CD4-positive, alpha-beta T cell (primary cell): ENCODE results near the gene MKLN1. TPM values are rescaled to one million over a fixed set of nuclear protein-coding genes. Genes with fewer than 3 reads are reported as not detected.
"Not testable (repeated sequence)": the region's sequence is repeated elsewhere in the genome, so short reads cannot be mapped to it uniquely, and the experiment has no call there.

Source experiments
- ATAC-seq: fragments of 200-7000 bp; cut with Tn5 transposase; one replicate; pipeline ENCODE4 v1.10.0; 2022; ENCODE audit warnings: mild to moderate bottlenecking; ENCODE audit not compliant: poor library complexity
- CTCF ChIA-PET: fragments of 350-600 bp; sonication (Branson Sonifier 250); formaldehyde crosslinking; loops from one replicate; lab custom pipeline; 2021; ENCODE audit warnings: antibody characterized with exemption, inconsistent platforms; lab: Charles Lee
- POLR2A ChIA-PET: fragments of 350-600 bp; sonication (Branson Sonifier 250); formaldehyde crosslinking; loops from one replicate; lab custom pipeline; 2021; ENCODE audit warnings: antibody characterized with exemption, inconsistent platforms; lab: Charles Lee
- DNase-seq, 14 experiments: peaks; one replicate each; pipeline ENCODE4 v3.0.0-alpha.2; 2013 to 2020; ENCODE audit warnings: mixed read lengths in 2 of 14
- H3K27ac ChIP-seq, 2 donors: one replicate each; pipeline versions ENCODE4 v1.5.1 to v1.7.0; 2013; ENCODE audit warnings: low read length in 2 of 2, low read depth in 1 of 2, mild to moderate bottlenecking in 1 of 2
- H3K27me3 ChIP-seq, 2 experiments: 1 replicate in 1 of 2; 2 replicates in 1 of 2; pipeline versions ENCODE4 v1.6.1 to v1.7.0; 2013; ENCODE audit warnings: low read length in 2 of 2, control low read depth in 1 of 2, mild to moderate bottlenecking in 1 of 2, moderate library complexity in 1 of 2; ENCODE audit not compliant: insufficient read depth in 2 of 2, control insufficient read depth in 1 of 2
- H3K36me3 ChIP-seq: one replicate; pipeline ENCODE4 v1.6.1; 2013; ENCODE audit warnings: low read length, control low read depth; ENCODE audit not compliant: insufficient read depth
- H3K4me1 ChIP-seq: one replicate; pipeline ENCODE4 v1.6.1; 2013; ENCODE audit warnings: low read length, control low read depth; ENCODE audit not compliant: insufficient read depth
- H3K4me3 ChIP-seq: one replicate; pipeline ENCODE4 v1.5.1; 2013; ENCODE audit warnings: mild to moderate bottlenecking, low read length, moderate library complexity
- H3K9me3 ChIP-seq, 2 experiments: 1 replicate in 1 of 2; 2 replicates in 1 of 2; pipeline versions ENCODE4 v1.6.1 to v1.7.0; 2013; ENCODE audit warnings: low read length in 2 of 2, mild to moderate bottlenecking in 2 of 2, control low read depth in 1 of 2, moderate library complexity in 1 of 2; ENCODE audit not compliant: control insufficient read depth in 1 of 2, insufficient read depth in 1 of 2
- H3K27ac Mint-ChIP-seq: one replicate; pipeline ENCODE4 v1.8.0; 2020; ENCODE audit warnings: mixed read lengths
- H3K27me3 Mint-ChIP-seq: one replicate; pipeline ENCODE4 v1.8.0; 2021; ENCODE audit warnings: mixed read lengths
- H3K36me3 Mint-ChIP-seq: one replicate; pipeline ENCODE4 v1.8.0; 2021; ENCODE audit warnings: low read depth, mixed read lengths
- H3K4me1 Mint-ChIP-seq: one replicate; pipeline ENCODE4 v1.8.0; 2021; ENCODE audit warnings: low read depth, mixed read lengths
- H3K4me3 Mint-ChIP-seq: one replicate; pipeline ENCODE4 v1.8.0; 2020; ENCODE audit warnings: mild to moderate bottlenecking, mixed read lengths
- H3K9me3 Mint-ChIP-seq: one replicate; pipeline ENCODE4 v1.8.0; 2020; ENCODE audit warnings: mixed read lengths
- intact Hi-C, 2 experiments: fragments of 100-400 bp; cut with DNase I in 1 of 2; cut with micrococcal nuclease in 1 of 2; formaldehyde crosslinking; loops; one replicate each; pipeline versions ENCODE4 v1.15.1 to v1.9.0; 2023 to 2025; cut with DNase I, micrococcal nuclease
- total RNA-seq, 174 experiments: library from RNA in 2 of 174; stranded (reverse) in 2 of 174; gene quantifications; one replicate each; pipeline ENCODE4 v1.2.3 and lab custom pipeline; 2021 to 2026
- TF ChIP-seq, protein P1 (sequence below): fragments of 200-600 bp; IDR thresholded peaks from one replicate; pipeline ENCODE4 v1.8.0; 2022; ENCODE audit warnings: antibody characterized with exemption, mild to moderate bottlenecking

MKLN1 gene
- total RNA-seq, 2 experiments from 2014 or later = 47.2 to 53.7 TPM

DNA sequence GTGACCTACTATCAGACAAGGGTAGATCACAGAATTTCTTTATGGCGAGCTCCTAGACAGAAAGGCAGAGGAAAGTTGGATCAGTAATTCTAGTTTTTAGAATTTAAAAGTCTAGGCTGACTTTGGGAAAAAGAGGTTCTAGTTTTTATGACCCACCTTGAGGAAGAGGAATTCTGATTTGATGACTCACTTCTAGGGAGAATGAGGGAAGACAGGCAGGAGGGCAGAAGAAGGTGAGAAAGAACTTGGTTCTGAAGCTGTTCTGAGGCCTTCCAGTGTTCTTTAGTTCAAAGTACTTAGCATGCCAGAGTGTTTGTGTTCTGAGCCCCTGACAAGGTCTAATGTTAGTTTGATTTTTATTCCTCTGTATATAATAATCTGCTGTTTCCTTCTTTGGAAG, 131.6 kb downstream of the MKLN1 start:
- Mint-ChIP-seq H3K4me3 (no peak overlapping the region), H3K4me1 (no peaks in the 10 kb centered on the region), H3K9me3 (no peaks in the 10 kb centered on the region), H3K36me3 (peaks cover 88% of the 10 kb centered on the region), H3K27ac (no peak overlapping the region), H3K27me3 (no peaks in the 10 kb centered on the region)
- no peak for DNase-seq
- TF ChIP-seq, protein P1, sequence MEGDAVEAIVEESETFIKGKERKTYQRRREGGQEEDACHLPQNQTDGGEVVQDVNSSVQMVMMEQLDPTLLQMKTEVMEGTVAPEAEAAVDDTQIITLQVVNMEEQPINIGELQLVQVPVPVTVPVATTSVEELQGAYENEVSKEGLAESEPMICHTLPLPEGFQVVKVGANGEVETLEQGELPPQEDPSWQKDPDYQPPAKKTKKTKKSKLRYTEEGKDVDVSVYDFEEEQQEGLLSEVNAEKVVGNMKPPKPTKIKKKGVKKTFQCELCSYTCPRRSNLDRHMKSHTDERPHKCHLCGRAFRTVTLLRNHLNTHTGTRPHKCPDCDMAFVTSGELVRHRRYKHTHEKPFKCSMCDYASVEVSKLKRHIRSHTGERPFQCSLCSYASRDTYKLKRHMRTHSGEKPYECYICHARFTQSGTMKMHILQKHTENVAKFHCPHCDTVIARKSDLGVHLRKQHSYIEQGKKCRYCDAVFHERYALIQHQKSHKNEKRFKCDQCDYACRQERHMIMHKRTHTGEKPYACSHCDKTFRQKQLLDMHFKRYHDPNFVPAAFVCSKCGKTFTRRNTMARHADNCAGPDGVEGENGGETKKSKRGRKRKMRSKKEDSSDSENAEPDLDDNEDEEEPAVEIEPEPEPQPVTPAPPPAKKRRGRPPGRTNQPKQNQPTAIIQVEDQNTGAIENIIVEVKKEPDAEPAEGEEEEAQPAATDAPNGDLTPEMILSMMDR = no peak
- ATAC-seq = no peak
- no peaks in the 10 kb centered on the region for H3K9me3 ChIP-seq
- intact Hi-C loops = no loop called here
- no peak overlapping the region for H3K27ac ChIP-seq
- peaks cover 24% of the 10 kb centered on the region for H3K36me3 ChIP-seq
- H3K27me3 ChIP-seq = no peaks in the 10 kb centered on the region
- ChIA-PET POLR2A (interaction anchor here (0.7 kb wide), 1 partner anchor 637 kb away, joined by 4 read pairs; no protein-coding TSS in a partner anchor), CTCF (interaction anchor here (0.9 kb wide), 1 partner anchor 20 kb away, joined by 3 read pairs; no protein-coding TSS in a partner anchor)
- H3K4me3 ChIP-seq = no peak overlapping the region
- no peaks in the 10 kb centered on the region for H3K4me1 ChIP-seq

DNA sequence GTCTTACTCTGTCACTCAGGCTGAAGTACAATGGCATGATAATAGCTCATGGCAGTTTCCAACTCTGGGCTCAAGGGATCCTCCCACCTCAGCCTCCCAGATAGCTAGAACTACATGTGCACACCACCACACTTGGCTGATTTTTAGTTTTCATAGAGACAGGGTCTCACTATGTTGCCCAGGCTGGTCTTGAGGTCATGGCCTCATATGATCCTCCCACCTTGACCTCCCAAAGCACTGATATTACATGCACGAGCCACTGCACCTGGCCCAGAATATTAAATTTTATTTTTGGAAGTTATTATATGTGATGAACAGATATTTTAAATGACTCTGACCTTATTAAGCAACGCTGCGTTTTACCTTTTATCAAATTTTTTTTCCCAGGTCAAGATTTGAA, 134.4 kb downstream of the MKLN1 start:
- Mint-ChIP-seq H3K36me3 (peaks cover 92% of the 10 kb centered on the region), H3K27me3 (no peaks in the 10 kb centered on the region), H3K9me3 (no peaks in the 10 kb centered on the region), H3K4me3 (no peak overlapping the region), H3K27ac (no peak overlapping the region), H3K4me1 (no peaks in the 10 kb centered on the region)
- TF ChIP-seq, protein P1 = no peak
- ATAC-seq (no peak), DNase-seq (no peak)
- POLR2A ChIA-PET = no interaction called here
- no peaks in the 10 kb centered on the region for H3K4me1 ChIP-seq
- H3K27me3 ChIP-seq = no peaks in the 10 kb centered on the region
- H3K36me3 ChIP-seq = peaks cover 43% of the 10 kb centered on the region
- H3K27ac ChIP-seq = no peak overlapping the region
- intact Hi-C loops = no loop called here
- no peaks in the 10 kb centered on the region for H3K9me3 ChIP-seq
- CTCF ChIA-PET = no interaction called here
- H3K4me3 ChIP-seq = no peak overlapping the region

DNA sequence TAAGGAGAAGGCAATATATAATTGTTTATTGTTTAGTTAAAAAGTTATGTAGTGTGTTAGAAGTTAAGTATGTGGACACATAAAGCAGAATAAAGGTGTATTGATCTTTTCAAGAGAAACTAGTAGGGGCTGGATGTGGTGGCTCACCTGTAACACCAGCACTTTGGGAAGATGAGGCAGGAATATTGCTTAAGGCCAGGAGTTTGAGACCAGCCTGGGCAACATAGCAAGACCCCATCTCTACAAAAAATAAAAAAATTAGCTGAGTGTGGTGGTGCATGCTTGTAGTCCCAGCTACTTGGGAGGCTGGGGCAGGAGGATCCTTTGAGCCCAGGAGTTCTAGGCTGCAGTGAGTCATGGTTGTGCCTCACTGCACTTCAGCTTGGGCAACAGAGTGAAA, 135.0 kb downstream of the MKLN1 start:
- H3K4me3 ChIP-seq, intact Hi-C loops, H3K27ac ChIP-seq, H3K4me3 Mint-ChIP-seq, CTCF ChIA-PET, H3K27me3 ChIP-seq, H3K9me3 Mint-ChIP-seq, ATAC-seq, H3K4me1 ChIP-seq, H3K27me3 Mint-ChIP-seq, H3K4me1 Mint-ChIP-seq, POLR2A ChIA-PET, H3K27ac Mint-ChIP-seq, H3K9me3 ChIP-seq, DNase-seq: not testable (repeated sequence)
- peaks cover 49% of the 10 kb centered on the region for H3K36me3 ChIP-seq
- H3K36me3 Mint-ChIP-seq = peaks cover 92% of the 10 kb centered on the region

DNA sequence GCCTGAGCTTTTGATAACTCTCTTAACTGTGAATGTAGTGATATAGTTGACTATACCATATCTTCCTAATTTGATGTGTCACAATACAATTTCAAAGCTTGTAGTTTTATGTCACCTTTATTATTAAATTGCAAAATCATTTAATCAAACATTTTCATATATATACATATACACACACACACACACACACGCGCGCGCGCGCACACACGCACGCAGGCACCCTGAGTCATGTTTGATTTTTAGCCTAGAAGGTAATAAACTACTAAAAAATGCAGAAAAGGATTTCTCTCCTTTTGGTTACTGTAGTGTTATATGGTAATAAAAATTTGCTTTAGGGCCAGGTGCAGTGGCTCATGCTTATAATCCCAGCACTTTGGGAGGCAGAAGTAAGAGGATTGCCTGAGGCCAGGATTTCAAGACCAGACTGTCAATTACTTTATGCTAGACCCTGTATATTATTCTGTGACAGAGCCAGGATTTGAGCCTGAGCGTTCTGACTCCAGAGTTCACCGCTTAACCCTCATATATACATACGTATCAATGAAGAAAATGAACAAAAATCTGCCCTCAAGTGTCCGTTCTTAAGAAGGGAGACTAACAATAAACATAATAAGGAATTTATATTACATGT, 139.2 kb downstream of the MKLN1 start:
- TF ChIP-seq, protein P1 = no peak
- DNase-seq (no peak), ATAC-seq (no peak)
- Mint-ChIP-seq H3K4me1 (no peaks in the 10 kb centered on the region), H3K36me3 (peaks cover 95% of the 10 kb centered on the region), H3K4me3 (no peak overlapping the region), H3K27ac (no peak overlapping the region), H3K27me3 (no peaks in the 10 kb centered on the region), H3K9me3 (no peaks in the 10 kb centered on the region)
- ChIA-PET CTCF (no interaction called here), POLR2A (no interaction called here)
- no peaks in the 10 kb centered on the region for H3K27me3 ChIP-seq
- intact Hi-C loops = no loop called here
- H3K4me3 ChIP-seq = no peak overlapping the region
- H3K27ac ChIP-seq = no peak overlapping the region
- H3K36me3 ChIP-seq = peaks cover 79% of the 10 kb centered on the region
- H3K9me3 ChIP-seq = no peaks in the 10 kb centered on the region
- no peaks in the 10 kb centered on the region for H3K4me1 ChIP-seq
